Renal cortex interstitium (tissue), 11 donors: ENCODE data around the gene ZBTB16. TPM values are rescaled to one million over a fixed set of nuclear protein-coding genes. Genes with fewer than 3 reads are reported as not detected.

Experiments used
- DNase-seq, 11 donors: peaks; one replicate each; pipeline ENCODE4 v3.0.0-alpha.2; 2013; ENCODE audit warnings: low read depth in 9 of 11, low spot score in 4 of 11; ENCODE audit errors: extremely low read depth in 1 of 11
- polyA plus RNA-seq, 3 donors: library from polyadenylated mRNA; unstranded; fragments of 120-200 nt; gene quantifications; one replicate each; pipeline ENCODE4 v1.2.1, GENCODE V29; 2013; ENCODE audit not compliant: insufficient read length in 3 of 3

The ZBTB16 gene
- polyA plus RNA-seq, 3 donors: 1.4 to 2.5 (median 1.7) TPM

- no peak for DNase-seq
Measured at GRCh38 chr11:114121804-114122504, 62.4 kb downstream of the ZBTB16 start.

- DNase-seq: no peak
Measured at GRCh38 chr11:114122686-114123085, 63.2 kb downstream of the ZBTB16 start.

GRCh38 chr11:114123692-114124330 lies 64.3 kb downstream of the ZBTB16 start:
- DNase-seq: no peak

- no peak for DNase-seq
Measured at GRCh38 chr11:114124601-114125144, 65.2 kb downstream of the ZBTB16 start.

- DNase-seq: no peak
Measured at GRCh38 chr11:114125531-114125930, 66.0 kb downstream of the ZBTB16 start.

GRCh38 chr11:114125959-114126358 lies 66.4 kb downstream of the ZBTB16 start:
- DNase-seq: no peak

- no peak for DNase-seq
Measured at GRCh38 chr11:114128399-114128798, 68.9 kb downstream of the ZBTB16 start.

- DNase-seq: no peak
Measured at GRCh38 chr11:114129142-114129541, 69.6 kb downstream of the ZBTB16 start.

- no peak for DNase-seq
Measured at GRCh38 chr11:114129699-114130098, 70.2 kb downstream of the ZBTB16 start.

- no peak for DNase-seq
Measured at GRCh38 chr11:114130115-114130576, 70.6 kb downstream of the ZBTB16 start.

GRCh38 chr11:114130629-114131277 lies 71.2 kb downstream of the ZBTB16 start:
- DNase-seq: no peak

GRCh38 chr11:114131461-114131864 lies 72.0 kb downstream of the ZBTB16 start:
- DNase-seq: no peak

- DNase-seq: no peak
Measured at GRCh38 chr11:114132417-114132816, 72.9 kb downstream of the ZBTB16 start.

- no peak for DNase-seq
Measured at GRCh38 chr11:114132944-114133394, 73.5 kb downstream of the ZBTB16 start.

GRCh38 chr11:114133548-114134329 lies 74.2 kb downstream of the ZBTB16 start:
- no peak for DNase-seq

GRCh38 chr11:114134870-114135269 lies 75.4 kb downstream of the ZBTB16 start:
- DNase-seq: no peak

- DNase-seq: no peak
Measured at GRCh38 chr11:114135737-114136151, 76.2 kb downstream of the ZBTB16 start.

GRCh38 chr11:114136686-114137640 lies 77.5 kb downstream of the ZBTB16 start:
- DNase-seq: no peak
